AG09319 (cell line): ENCODE data around the gene PCNT.

Source experiments
- DNase-seq: peaks from one replicate; pipeline ENCODE4 v3.0.0-alpha.2; 2010; ENCODE audit warnings: low read depth; ENCODE audit errors: extremely low read depth
- TF ChIP-seq, protein P1 (sequence below): IDR thresholded peaks from 2 replicates; pipeline ENCODE4 v1.5.1; 2011; ENCODE audit warnings: low read depth, mild to moderate bottlenecking, inconsistent platforms, low read length, moderate library complexity

The PCNT gene

DNA sequence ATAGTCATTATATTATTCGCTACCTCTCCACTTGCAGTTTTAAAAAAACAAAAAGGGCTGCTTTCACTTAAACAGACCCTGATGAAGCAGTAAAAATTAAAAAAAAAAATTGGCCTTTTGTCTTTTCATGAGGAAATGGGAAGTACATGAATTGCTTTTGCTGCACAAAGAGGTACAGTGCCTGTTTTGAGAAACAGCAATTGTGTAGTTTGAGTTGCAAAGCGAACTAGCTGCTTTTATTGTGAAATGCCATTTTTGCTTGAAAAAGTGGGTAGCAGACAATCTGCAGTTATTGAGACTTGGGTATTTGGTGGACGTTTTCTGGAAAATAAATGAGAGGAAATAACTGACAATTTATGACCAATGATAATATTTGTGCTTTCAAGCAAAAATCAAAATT is 141.7 kb downstream of the PCNT start:
- TF ChIP-seq, protein P1, sequence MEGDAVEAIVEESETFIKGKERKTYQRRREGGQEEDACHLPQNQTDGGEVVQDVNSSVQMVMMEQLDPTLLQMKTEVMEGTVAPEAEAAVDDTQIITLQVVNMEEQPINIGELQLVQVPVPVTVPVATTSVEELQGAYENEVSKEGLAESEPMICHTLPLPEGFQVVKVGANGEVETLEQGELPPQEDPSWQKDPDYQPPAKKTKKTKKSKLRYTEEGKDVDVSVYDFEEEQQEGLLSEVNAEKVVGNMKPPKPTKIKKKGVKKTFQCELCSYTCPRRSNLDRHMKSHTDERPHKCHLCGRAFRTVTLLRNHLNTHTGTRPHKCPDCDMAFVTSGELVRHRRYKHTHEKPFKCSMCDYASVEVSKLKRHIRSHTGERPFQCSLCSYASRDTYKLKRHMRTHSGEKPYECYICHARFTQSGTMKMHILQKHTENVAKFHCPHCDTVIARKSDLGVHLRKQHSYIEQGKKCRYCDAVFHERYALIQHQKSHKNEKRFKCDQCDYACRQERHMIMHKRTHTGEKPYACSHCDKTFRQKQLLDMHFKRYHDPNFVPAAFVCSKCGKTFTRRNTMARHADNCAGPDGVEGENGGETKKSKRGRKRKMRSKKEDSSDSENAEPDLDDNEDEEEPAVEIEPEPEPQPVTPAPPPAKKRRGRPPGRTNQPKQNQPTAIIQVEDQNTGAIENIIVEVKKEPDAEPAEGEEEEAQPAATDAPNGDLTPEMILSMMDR = no peak
- no peak for DNase-seq

DNA sequence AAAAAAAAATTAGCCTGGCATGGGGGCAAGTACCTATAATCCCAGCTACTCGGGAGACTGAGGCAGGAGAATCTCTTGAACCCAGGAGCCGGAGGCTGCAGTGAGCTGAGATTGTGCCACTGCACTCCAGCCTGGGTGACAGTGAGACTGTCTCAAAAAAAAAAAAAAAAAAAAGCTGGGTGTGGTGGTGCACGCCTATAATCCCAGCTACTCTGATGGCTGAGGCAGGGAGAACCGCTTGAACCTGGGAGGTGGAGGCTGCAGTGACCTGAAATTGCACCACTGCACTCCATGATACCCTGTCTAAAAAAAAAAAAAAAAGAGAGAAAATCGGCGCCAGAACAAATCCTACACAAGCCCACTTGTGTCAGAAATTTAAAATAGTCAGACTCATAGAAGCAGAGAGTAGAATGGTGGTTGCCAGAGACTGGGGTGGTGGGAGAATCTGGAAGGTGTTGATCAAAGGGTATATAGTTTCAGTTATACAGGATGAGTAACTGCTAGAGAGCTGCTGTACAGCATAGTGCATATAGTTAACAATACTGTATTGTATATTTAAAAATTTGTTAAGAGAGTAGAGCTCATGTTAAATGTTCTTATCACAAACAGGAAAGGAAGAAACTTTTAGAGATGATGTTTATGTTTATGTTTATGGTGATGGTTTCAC is 144.3 kb downstream of the PCNT start:
- no peak for DNase-seq
- TF ChIP-seq, protein P1 = no peak

DNA sequence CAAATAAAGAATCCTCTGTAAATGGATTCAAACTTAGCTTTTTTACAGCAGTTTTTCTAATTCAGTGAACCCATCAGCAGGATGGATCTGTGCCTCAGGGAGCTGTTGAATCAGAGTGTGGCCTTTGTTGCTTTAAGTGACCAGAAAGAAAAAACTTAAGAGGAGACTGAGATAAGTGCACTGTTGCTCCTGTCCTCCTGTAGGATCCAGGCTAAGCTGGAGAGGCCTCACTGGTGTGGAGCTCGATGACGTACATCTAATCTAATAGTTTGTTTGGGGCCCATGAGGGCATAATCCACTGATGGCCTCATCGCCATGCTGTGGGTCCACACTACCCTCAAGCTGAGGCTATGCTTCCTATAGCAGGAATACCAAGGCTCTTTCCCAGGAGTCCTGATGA is 145.3 kb downstream of the PCNT start:
- TF ChIP-seq, protein P1 = no peak
- DNase-seq = no peak

DNA sequence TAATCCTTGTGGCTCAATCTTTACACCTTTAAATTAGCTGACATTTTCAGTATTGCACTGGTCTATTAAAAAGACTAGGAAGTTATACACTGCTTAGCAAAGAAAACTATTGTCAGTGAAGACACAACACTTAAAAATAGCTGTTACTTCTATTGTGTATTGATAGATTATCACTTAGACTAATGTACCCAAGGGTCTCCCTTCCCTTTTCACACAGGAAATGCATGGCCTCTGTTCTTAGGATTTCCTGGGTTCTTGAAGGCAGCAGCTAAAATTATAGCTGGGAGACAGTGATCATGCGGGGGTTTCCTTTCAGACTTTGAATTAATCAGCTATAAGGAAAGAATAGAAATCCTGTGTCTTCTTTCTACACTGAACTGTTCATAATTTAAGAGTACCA is 147.6 kb downstream of the PCNT start:
- DNase-seq = no peak

DNA sequence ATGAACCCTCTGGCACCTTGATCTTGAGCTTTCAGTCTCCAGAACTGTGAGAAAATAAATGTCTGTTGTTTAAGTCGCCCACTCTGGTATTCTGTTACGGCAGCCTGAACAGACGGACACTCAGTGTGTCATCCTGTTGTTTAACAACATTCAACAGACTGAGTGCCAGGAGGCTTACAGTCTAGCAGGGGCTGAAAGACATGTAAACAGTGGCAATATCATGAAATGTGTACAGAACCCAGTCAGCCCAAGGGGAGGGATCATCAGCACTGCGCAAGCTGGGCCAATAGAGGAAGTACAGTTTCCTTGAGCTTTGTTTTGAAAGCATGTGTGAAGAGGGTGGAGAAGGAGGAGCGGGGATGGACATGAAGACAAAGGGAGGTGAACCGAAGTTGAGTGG is 148.3 kb downstream of the PCNT start:
- DNase-seq = no peak
- TF ChIP-seq, protein P1 = no peak

More for the DNA sequence above, 147.6 kb downstream of the PCNT start:
- TF ChIP-seq, protein P1 = no peak

DNA sequence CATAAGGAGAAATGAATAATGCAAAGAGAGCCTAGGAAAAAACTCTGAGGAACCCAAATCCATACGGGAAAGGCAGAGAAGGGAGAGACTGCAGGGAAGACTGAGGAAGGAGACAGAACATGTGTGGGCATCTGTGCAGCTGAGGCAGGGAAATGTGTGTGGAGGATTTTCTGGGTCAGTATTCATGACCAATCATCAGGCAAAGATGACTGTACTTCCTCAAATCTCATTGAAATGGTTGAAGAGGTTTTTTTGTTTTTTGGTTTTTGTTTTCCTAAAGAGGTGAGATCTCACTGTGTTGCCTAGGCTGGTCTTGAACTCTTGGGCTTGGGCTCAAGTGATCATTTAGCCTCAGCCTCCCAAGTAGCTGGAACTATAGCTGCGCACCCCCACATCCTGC is 150.4 kb downstream of the PCNT start:
- DNase-seq = no peak
- TF ChIP-seq, protein P1 = no peak

DNA sequence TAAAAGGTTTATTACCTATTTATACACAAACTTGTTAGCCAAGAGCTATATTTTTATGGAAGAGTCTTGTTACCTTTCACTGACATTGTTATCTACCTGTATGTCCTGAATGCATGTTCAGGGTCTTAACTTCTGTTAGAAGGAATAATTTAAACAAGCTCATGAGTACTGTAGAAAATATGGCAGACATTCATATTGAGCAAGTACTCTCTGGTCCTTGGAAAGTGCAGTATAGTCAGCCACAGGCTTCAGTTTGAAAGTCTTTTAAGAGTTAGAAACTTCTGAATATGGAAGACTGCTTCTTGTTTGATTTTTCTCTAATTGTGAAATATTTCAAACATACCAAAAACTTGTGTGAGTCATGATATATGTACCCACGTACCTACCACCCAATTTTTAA is 151.3 kb downstream of the PCNT start:
- TF ChIP-seq, protein P1 = no peak
- DNase-seq = no peak
